ENCODE measurements around the gene FAM200A. TPM values are rescaled to one million over a fixed set of nuclear protein-coding genes. Genes with fewer than 3 reads are reported as not detected.

Gene FAM200A
- total RNA-seq, 4 donors from 2014 or later = 2.8 to 5.8 (median 3.3) TPM

- no peak for TF ChIP-seq CTCF (IDR thresholded peaks at IDR 0.05)
- peak; percentile 76 for ATAC-seq (ENCODE audit: low FRiP score)
- no peak for DNase-seq (ENCODE audit: low spot score)
Measured at GRCh38 chr7:99562832-99563231, 10.9 kb upstream of the FAM200A start.

- DNase-seq (ENCODE audit: low spot score) = no peak
- TF ChIP-seq CTCF (IDR thresholded peaks at IDR 0.05) = no peak
- no peak for ATAC-seq (ENCODE audit: low FRiP score)
Measured at GRCh38 chr7:99562114-99562784, 10.3 kb upstream of the FAM200A start.

GRCh38 chr7:99561737-99562051 is 9.8 kb upstream of the FAM200A start:
- ATAC-seq (ENCODE audit: low FRiP score) (no peak), DNase-seq (ENCODE audit: low spot score) (no peak)
- TF ChIP-seq CTCF (IDR thresholded peaks at IDR 0.05) = no peak

- DNase-seq (ENCODE audit: low spot score) (no peak), ATAC-seq (ENCODE audit: low FRiP score) (no peak)
- no peak for TF ChIP-seq CTCF (IDR thresholded peaks at IDR 0.05)
Measured at GRCh38 chr7:99560834-99561736, 9.2 kb upstream of the FAM200A start.

GRCh38 chr7:99559175-99559915 is 7.4 kb upstream of the FAM200A start:
- TF ChIP-seq CTCF (IDR thresholded peaks at IDR 0.05) = no peak
- DNase-seq (ENCODE audit: low spot score) (no peak), ATAC-seq (ENCODE audit: low FRiP score) (peak; percentile 10)

- ATAC-seq (ENCODE audit: low FRiP score) (peak; percentile 92), DNase-seq (ENCODE audit: low spot score) (peak; percentile 82)
- no peak for TF ChIP-seq CTCF (IDR thresholded peaks at IDR 0.05)
Measured at GRCh38 chr7:99558306-99559174, 6.6 kb upstream of the FAM200A start, which contains the start of gene ZNF655. ZNF655 (plus strand) TSS chr7:99558642; CDS start chr7:99560560, 1,918 bp downstream.

Measured in omental fat pad (tissue), 4 donors.